Transverse colon (tissue), 3 donors: ENCODE data around the gene VEGFB.

ENCODE experiments used
- CTCF ChIP-seq, 5 experiments: fragments of 200-600 bp in 3 of 5; fragments of 450-650 bp in 2 of 5; sonication (generic) in 3 of 5; IDR thresholded peaks; 1 replicate in 2 of 5; 2 replicates in 3 of 5; pipeline ENCODE4 v1.5.1; 2016 to 2017; ENCODE audit warnings: antibody characterized with exemption in 5 of 5, inconsistent platforms in 3 of 5, mild to moderate bottlenecking in 2 of 5, moderate library complexity in 1 of 5
- POLR2A ChIP-seq: fragments of 450-650 bp; IDR thresholded peaks from one replicate; pipeline ENCODE4 v1.6.1; 2016; ENCODE audit warnings: antibody characterized with exemption, mild to moderate bottlenecking, moderate library complexity

GRCh38 chr11:64232967-64233315, 1.4 kb upstream of the VEGFB start:
- no peak for TF ChIP-seq CTCF (IDR thresholded peaks at IDR 0.05)
- no peak for TF ChIP-seq POLR2A
